A549 (cell line): ENCODE data around the gene SHFL. TPM values are rescaled to one million over a fixed set of nuclear protein-coding genes. Genes with fewer than 3 reads are reported as not detected.

Experiments used
- ATAC-seq, 2 experiments: fragments of 200-7000 bp in 1 of 2; fragments of >200 bp in 1 of 2; cut with Nextera tagmentation in 1 of 2; cut with Tn5 transposase in 1 of 2; 3 replicates each; pipeline versions ENCODE4 v1.8.0 to v1.9.1; 2018 to 2020; ENCODE audit warnings: mild to moderate bottlenecking in 1 of 2, moderate library complexity in 1 of 2
- CTCF ChIA-PET: fragments of 300-600 bp; sonication (Branson Sonifier 250); formaldehyde crosslinking; extraction: SDS; loops from one replicate; lab custom pipeline; 2021; ENCODE audit warnings: antibody characterized with exemption, inconsistent platforms; lab: Yijun Ruan, JAX
- POLR2A ChIA-PET: fragments of 350-600 bp; formaldehyde crosslinking; extraction: SDS; loops from one replicate; lab custom pipeline; 2021; ENCODE audit warnings: antibody characterized with exemption, inconsistent platforms; lab: Yijun Ruan, JAX
- DNase-seq, 2 experiments: peaks; one replicate each; pipeline versions ENCODE4 v3.0.0 to v3.0.0-alpha.2; 2011 to 2016; ENCODE audit warnings: low read depth in 1 of 2, low spot score in 1 of 2
- FAIRE-seq: peaks from 2 replicates; lab custom pipeline; 2011; peaks lifted over from hg19 to GRCh38; lab: Jason Lieb, UNC
- H3K27ac ChIP-seq, 2 experiments: fragments of >200 bp; sonication (Bioruptor Twin); formaldehyde crosslinking; 3 replicates each; pipeline ENCODE4 v1.5.1; 2016 to 2017
- H3K4me1 ChIP-seq: fragments of >200 bp; sonication (Bioruptor Twin); formaldehyde crosslinking; 3 replicates; pipeline ENCODE4 v1.6.1; 2016
- H3K4me2 ChIP-seq: fragments of >200 bp; sonication (Bioruptor Twin); formaldehyde crosslinking; 3 replicates; pipeline ENCODE4 v1.6.1; 2016
- H3K4me3 ChIP-seq: fragments of >200 bp; sonication (Bioruptor Twin); formaldehyde crosslinking; 3 replicates; pipeline ENCODE4 v1.5.1; 2016
- H3K9me3 ChIP-seq: fragments of >200 bp; sonication (Bioruptor Twin); formaldehyde crosslinking; 3 replicates; pipeline ENCODE4 v1.6.1; 2016
- CHD4 ChIP-seq: fragments of 200-600 bp; sonication (generic); IDR thresholded peaks from 2 replicates; pipeline ENCODE4 v1.6.1; 2016; ENCODE audit warnings: antibody characterized with exemption, mild to moderate bottlenecking, borderline replicate concordance
- FOXS1 ChIP-seq: fragments of 250-450 bp; sonication (Bioruptor Pico); IDR thresholded peaks from 2 replicates; pipeline ENCODE4 v1.5.0; 2020; ENCODE audit warnings: mild to moderate bottlenecking, moderate library complexity
- HOXB13 ChIP-seq: fragments of 250-450 bp; sonication (Bioruptor Pico); IDR thresholded peaks from 2 replicates; pipeline ENCODE4 v1.5.0; 2020; ENCODE audit warnings: low read depth, mild to moderate bottlenecking, moderate library complexity
- KDM5A ChIP-seq: fragments of 200-600 bp; sonication (generic); IDR thresholded peaks from 2 replicates; pipeline ENCODE4 v1.6.1; 2016; ENCODE audit warnings: antibody characterized with exemption, mild to moderate bottlenecking
- MAFK ChIP-seq: fragments of 450-650 bp; IDR thresholded peaks from 2 replicates; pipeline ENCODE4 v1.6.1; 2014; ENCODE audit not compliant: partially characterized antibody
- MYC ChIP-seq: IDR thresholded peaks from 2 replicates; pipeline ENCODE4 v1.6.1; 2012; ENCODE audit warnings: mild to moderate bottlenecking, inconsistent platforms, low read length, improper control_type of control experiment, borderline replicate concordance
- NR3C1 ChIP-seq: fragments of >200 bp; sonication (Bioruptor Twin); formaldehyde crosslinking; IDR thresholded peaks from 3 replicates; pipeline ENCODE4 v1.6.1; 2017
- POLR2A ChIP-seq: IDR thresholded peaks from 2 replicates; pipeline ENCODE4 v1.6.1; 2012; ENCODE audit warnings: mild to moderate bottlenecking, low read length
- RARB ChIP-seq: fragments of 250-450 bp; sonication (Bioruptor Pico); IDR thresholded peaks from 2 replicates; pipeline ENCODE4 v1.8.0; 2021; ENCODE audit warnings: mild to moderate bottlenecking, moderate library complexity
- ZFP36 ChIP-seq: fragments of 450-650 bp; IDR thresholded peaks from 2 replicates; pipeline ENCODE4 v1.6.1; 2014; ENCODE audit warnings: borderline replicate concordance; ENCODE audit not compliant: partially characterized antibody
- ZNF302 ChIP-seq: fragments of 250-450 bp; sonication (Bioruptor Pico); IDR thresholded peaks from 2 replicates; pipeline ENCODE4 v1.9.0; 2021; ENCODE audit warnings: inconsistent platforms, mild to moderate bottlenecking, moderate library complexity
- WGBS: methylation state at CpG from one replicate; pipeline ENCODE4 v1.1.6; 2017; ENCODE audit errors: missing lambda C conversion rate; 5-methylcytosine and 5-hydroxymethylcytosine counted together
- polyA plus RNA-seq, 4 experiments: library from polyadenylated mRNA; depleted of rRNA in 3 of 4; stranded (reverse); fragments of >200 nt; fragmentation: RNase III in 1 of 4; extraction: RNeasy Plus Mini Kit Qiagen cat#74134 plus additional on column Dnase treatment in 1 of 4; gene quantifications; 2 replicates in 3 of 4; 3 replicates in 1 of 4; pipeline ENCODE4 v1.2.3, GENCODE V29; 2011 to 2017
- TF ChIP-seq, protein P1 (sequence below): fragments of 200-600 bp; sonication (generic); IDR thresholded peaks from 2 replicates; pipeline ENCODE4 v1.6.1; 2016; ENCODE audit warnings: antibody characterized with exemption, mild to moderate bottlenecking, moderate library complexity
- TF ChIP-seq, protein P2 (sequence below): fragments of 250-450 bp; sonication (Bioruptor Pico); IDR thresholded peaks from 2 replicates; pipeline ENCODE4 v1.5.0; 2020; ENCODE audit warnings: low read depth, mild to moderate bottlenecking, moderate library complexity
- TF ChIP-seq, protein P3 (sequence below): IDR thresholded peaks from 2 replicates; pipeline ENCODE4 v1.6.1; 2012; ENCODE audit warnings: low read depth, borderline replicate concordance
- TF ChIP-seq, protein P4 (sequence below): IDR thresholded peaks from 2 replicates; pipeline ENCODE4 v1.6.1; 2012

The SHFL gene
- polyA plus RNA-seq, 2 of the 4 experiments (the other 2 are of a cell fraction) = 10.1 to 12.5 TPM

DNA sequence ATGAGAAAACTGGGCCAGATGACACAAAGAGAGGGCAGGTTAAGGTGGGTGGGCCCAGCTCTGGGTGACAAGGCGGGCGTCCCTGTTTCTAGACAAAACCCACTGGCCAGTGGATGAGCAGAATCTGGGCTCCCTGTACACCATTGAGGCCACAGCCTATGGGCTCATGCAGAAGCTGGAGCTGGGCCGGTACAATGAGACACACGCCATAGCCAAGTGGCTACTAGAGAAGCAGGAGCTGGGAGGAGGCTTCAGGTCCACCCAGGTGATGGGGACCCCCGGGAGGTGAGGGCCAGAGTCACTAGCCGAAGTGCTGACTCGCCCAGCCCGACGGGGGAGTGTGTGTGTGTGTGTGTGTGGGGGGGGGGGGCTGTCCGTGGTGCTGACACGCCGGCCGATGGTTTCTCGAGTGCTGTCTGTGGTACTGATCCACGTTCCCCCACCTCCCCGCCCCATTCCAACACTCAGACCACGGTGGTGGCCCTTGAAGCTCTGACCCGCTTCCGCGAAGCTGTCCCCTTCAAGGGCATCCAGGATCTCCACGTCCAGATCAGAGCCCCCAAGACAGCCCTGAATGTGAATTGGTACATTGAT is 24.3 kb upstream of the SHFL start:
- Histone ChIP-seq H3K9me3 (no peaks in the 10 kb centered on the region; the same call in 2 of the 3 replicates), H3K4me3 (no peak overlapping the region), H3K4me2 (no peak overlapping the region), H3K27ac (no peak overlapping the region), H3K4me1 (no peaks in the 10 kb centered on the region)
- TF ChIP-seq CHD4 = no peak
- TF ChIP-seq, protein P1, sequence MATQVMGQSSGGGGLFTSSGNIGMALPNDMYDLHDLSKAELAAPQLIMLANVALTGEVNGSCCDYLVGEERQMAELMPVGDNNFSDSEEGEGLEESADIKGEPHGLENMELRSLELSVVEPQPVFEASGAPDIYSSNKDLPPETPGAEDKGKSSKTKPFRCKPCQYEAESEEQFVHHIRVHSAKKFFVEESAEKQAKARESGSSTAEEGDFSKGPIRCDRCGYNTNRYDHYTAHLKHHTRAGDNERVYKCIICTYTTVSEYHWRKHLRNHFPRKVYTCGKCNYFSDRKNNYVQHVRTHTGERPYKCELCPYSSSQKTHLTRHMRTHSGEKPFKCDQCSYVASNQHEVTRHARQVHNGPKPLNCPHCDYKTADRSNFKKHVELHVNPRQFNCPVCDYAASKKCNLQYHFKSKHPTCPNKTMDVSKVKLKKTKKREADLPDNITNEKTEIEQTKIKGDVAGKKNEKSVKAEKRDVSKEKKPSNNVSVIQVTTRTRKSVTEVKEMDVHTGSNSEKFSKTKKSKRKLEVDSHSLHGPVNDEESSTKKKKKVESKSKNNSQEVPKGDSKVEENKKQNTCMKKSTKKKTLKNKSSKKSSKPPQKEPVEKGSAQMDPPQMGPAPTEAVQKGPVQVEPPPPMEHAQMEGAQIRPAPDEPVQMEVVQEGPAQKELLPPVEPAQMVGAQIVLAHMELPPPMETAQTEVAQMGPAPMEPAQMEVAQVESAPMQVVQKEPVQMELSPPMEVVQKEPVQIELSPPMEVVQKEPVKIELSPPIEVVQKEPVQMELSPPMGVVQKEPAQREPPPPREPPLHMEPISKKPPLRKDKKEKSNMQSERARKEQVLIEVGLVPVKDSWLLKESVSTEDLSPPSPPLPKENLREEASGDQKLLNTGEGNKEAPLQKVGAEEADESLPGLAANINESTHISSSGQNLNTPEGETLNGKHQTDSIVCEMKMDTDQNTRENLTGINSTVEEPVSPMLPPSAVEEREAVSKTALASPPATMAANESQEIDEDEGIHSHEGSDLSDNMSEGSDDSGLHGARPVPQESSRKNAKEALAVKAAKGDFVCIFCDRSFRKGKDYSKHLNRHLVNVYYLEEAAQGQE = peak; percentile 88
- ATAC-seq = peak; percentile 35 to 73; a peak in 4 of 6 replicates
- ChIA-PET CTCF (interaction anchor here (1.0 to 1.7 kb wide), 2 partner anchors 17 to 62 kb away, joined by 3 to 4 read pairs; no protein-coding TSS in a partner anchor), POLR2A (no interaction called here)
- WGBS = 23% methylated on average over 14 of the region's 21 CpGs
- no peak for FAIRE-seq
- DNase-seq = no peak

DNA sequence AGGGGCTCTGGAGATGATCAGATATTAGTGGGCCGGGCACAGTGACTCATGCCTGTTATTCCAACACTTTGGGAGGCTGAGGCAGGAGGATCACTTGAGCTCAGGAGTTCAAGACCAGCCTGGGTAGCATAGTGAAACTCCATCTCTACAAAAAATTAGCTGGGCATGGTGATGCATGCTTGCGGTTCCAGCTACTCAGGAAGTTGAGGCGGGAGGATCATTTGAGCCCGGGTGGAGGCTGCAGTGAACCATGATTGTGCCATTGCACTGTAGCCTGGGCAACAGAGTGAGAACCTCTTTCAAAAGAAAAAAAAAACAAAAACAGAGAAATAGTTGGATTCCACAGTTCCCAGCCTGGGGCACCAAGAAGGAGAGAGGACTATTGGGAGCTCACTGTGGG is 17.9 kb upstream of the SHFL start:
- TF ChIP-seq MYC (no peak), FOXS1 (CRISPR knock-in tag) (no peak), HOXB13 (no peak), NR3C1 (no peak), ZNF302 (CRISPR knock-in tag) (no peak)
- TF ChIP-seq, protein P2, sequence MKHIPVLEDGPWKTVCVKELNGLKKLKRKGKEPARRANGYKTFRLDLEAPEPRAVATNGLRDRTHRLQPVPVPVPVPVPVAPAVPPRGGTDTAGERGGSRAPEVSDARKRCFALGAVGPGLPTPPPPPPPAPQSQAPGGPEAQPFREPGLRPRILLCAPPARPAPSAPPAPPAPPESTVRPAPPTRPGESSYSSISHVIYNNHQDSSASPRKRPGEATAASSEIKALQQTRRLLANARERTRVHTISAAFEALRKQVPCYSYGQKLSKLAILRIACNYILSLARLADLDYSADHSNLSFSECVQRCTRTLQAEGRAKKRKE (CRISPR knock-in tag) = no peak
- TF ChIP-seq, protein P3, sequence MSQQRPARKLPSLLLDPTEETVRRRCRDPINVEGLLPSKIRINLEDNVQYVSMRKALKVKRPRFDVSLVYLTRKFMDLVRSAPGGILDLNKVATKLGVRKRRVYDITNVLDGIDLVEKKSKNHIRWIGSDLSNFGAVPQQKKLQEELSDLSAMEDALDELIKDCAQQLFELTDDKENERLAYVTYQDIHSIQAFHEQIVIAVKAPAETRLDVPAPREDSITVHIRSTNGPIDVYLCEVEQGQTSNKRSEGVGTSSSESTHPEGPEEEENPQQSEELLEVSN = no peak
- POLR2A ChIA-PET = no interaction called here
- Histone ChIP-seq H3K4me1 (peaks cover 7% of the 10 kb centered on the region), H3K9me3 (no peaks in the 10 kb centered on the region; the same call in 2 of the 3 replicates), H3K4me2 (no peak overlapping the region), H3K4me3 (no peak overlapping the region), H3K27ac (no peak overlapping the region)
- DNase-seq (no peak), ATAC-seq (no peak), FAIRE-seq (no peak)
- 27% methylated on average over 4 of the region's 4 CpGs for WGBS
- CTCF ChIA-PET = interaction anchor here (0.6 to 2.3 kb wide), 4 partner anchors 41 to 320 kb away, joined by 3 to 8 read pairs (median 5); no protein-coding TSS in a partner anchor

DNA sequence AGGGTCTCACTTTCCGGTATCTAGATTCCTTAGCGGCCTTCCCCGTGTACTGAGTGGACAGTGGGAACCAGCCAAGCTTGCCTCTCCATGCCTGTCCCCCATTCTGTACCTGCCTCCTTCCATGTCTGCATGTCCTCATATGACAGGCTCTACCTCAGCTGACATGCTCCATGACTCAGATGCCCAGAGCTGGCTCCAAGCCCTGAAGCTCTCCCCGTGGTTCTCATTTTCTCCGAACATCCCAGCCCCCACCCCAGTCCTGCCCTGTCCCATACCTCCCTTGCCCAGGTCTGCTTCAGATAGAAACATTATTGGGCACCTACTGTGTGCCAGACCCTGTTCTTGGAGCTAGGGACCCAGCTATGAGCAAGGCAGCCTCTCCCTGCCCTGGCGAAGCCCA is 17.1 kb upstream of the SHFL start:
- CTCF ChIA-PET = interaction anchor here (0.6 to 2.3 kb wide), 4 partner anchors 41 to 320 kb away, joined by 3 to 8 read pairs (median 5); no protein-coding TSS in a partner anchor
- no peaks in the 10 kb centered on the region; the same call in 1 of the 3 replicates for H3K9me3 ChIP-seq
- ATAC-seq (peak; percentile 53 to 78; a peak in 5 of 6 replicates), DNase-seq (no peak), FAIRE-seq (no peak)
- POLR2A ChIA-PET = no interaction called here
- H3K4me2 ChIP-seq = 0 out of 3 replicates have a peak overlapping the region, but pooled peaks have one; percentile 8
- 0 out of 6 replicates have a peak overlapping the region, but pooled peaks of 1 of the 2 experiments have one; percentile 35 for H3K27ac ChIP-seq
- no peak overlapping the region for H3K4me3 ChIP-seq
- WGBS = 24% methylated on average over 6 of the region's 6 CpGs
- TF ChIP-seq RARB = no peak
- no peak for TF ChIP-seq POLR2A
- TF ChIP-seq, protein P3 = no peak
- TF ChIP-seq, protein P4, sequence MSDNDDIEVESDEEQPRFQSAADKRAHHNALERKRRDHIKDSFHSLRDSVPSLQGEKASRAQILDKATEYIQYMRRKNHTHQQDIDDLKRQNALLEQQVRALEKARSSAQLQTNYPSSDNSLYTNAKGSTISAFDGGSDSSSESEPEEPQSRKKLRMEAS = no peak
- TF ChIP-seq HOXB13 = no peak
- no peak for TF ChIP-seq MAFK
- TF ChIP-seq NR3C1 = no peak
- TF ChIP-seq ZFP36 = no peak
- no peak for TF ChIP-seq KDM5A
- TF ChIP-seq MYC = no peak
- H3K4me1 ChIP-seq = peaks cover 7% of the 10 kb centered on the region
